Measurements from ENCODE around the gene RAB35. TPM values are rescaled to one million over a fixed set of nuclear protein-coding genes. Genes with fewer than 3 reads are reported as not detected.

Gene RAB35
- total RNA-seq, 1 donor from 2014 or later: 16.1 TPM

GRCh38 chr12:120090206-120090605, 26.3 kb downstream of the RAB35 start:
- DNase-seq (ENCODE audit: low spot score): no peak
- no peak for ATAC-seq

DNA sequence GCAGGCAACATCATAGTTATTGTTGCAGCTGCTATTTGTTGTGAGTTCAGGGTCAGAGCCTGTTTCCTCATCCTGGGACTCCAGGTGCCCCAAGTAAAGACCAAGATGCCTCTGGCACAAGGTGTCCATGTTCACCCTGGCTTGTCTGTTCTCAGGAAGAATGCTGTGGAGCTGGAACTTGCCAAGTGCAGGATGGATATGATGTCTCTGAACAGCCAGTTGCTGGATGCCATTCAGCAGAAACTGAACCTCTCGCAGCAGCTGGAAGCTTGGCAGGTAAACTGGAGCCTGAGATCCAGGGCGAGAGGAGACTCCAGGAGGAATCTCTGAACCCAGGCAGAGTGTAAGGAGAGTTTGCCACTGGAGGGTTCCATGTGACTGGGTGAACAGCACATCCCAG, 26.8 kb downstream of the RAB35 start:
- DNase-seq (ENCODE audit: low spot score): no peak
- ATAC-seq: no peak

- DNase-seq (ENCODE audit: low spot score) (no peak), ATAC-seq (no peak)
Measured at GRCh38 chr12:120089105-120089504, 27.4 kb downstream of the RAB35 start.

DNA sequence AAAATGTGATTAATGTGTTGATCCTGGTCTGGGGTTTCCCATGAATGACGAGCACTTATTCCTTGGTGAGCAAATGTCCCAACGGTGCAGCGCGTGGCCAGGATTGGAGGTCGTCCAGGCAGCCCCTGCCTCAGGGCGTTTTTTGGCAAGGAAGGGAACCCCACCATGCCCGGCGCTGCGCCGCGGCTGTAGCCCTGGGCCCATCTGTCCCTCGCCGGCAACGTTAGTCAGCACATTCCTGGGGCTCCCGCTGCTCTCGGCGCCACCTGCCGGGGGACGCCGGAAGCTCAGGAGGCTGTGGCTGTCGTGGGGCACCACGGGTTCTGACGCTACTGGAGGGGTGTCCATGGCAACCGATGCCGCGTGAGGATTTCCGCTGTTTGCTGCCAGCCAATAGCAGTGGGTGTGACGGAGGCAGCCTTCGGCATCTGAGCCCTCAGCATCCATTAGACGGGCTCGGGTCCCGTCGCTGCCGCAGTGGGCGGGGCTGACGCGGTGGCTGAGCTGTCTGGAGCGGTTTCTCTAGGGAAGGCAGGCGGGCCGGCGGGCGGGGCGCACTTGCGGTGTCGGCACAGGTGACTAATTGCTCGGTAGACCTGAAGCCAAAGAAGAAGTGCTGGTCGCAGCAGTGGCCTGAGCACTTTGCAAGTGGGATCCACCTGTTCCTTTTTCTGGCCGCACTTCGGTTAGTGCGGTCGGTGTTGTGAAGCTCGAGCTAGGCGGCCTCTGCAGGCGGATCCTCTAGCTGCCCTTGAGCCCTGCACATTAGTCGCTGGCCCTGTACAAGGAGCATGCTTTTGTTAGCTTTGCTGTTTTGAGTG, 29.5 kb downstream of the RAB35 start:
- peak; percentile 95 for ATAC-seq

DNA sequence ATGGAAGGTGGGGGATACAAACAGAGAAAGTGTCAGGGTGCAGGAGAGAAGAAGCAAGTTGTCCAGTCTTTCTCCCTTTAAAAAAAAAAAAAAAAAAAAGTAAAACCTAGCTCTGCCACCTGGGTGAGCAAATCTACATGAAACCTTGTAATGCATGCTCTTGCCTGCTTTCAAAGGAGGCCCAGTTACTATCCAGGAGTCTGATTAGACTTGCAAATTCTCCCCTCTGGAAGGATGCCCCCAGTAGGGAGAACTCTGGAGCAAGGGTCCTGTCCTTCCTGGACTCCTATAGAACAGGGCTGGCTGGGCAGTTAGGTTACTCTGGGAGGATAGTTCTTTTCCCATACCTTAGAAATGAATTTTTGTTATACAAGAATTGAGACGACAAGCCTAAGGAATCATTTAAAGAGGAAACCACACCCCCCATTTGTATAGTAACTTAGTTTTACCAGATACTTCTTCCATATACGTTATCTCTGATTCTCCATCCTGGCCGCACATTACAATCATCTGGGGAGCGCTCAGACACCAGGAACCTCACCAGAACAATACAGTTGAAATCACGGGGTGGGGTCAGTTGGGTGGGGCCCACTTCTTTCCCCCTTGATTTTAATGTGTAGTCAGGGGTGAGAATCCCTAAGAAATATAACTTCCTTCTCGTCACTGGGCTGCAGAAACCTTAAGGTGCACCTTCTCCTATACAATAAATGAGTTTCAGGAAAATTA, 30.5 kb downstream of the RAB35 start:
- DNase-seq (ENCODE audit: low spot score): no peak
- ATAC-seq: no peak

More for the DNA sequence above, 29.5 kb downstream of the RAB35 start:
- DNase-seq (ENCODE audit: low spot score): peak; percentile 100

DNA sequence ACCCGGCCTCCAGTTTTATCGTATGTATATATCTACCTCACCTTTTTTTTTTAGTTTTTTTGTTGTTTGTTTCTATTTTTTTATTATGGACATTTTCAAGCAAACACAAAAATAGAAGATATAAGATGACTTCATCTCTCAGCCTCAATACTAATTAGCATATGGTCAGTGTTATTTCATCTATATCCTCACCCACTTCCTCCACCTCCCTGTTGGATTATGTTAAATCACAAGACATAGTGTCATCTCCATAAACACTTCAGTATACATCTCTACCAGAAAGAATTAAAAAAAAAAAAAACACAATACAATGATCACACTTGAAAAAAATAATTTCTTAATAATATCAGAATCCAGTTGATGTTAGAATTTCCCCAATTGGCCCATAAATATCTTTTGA, 34.9 kb downstream of the RAB35 start:
- DNase-seq (ENCODE audit: low spot score): no peak
- no peak for ATAC-seq

DNA sequence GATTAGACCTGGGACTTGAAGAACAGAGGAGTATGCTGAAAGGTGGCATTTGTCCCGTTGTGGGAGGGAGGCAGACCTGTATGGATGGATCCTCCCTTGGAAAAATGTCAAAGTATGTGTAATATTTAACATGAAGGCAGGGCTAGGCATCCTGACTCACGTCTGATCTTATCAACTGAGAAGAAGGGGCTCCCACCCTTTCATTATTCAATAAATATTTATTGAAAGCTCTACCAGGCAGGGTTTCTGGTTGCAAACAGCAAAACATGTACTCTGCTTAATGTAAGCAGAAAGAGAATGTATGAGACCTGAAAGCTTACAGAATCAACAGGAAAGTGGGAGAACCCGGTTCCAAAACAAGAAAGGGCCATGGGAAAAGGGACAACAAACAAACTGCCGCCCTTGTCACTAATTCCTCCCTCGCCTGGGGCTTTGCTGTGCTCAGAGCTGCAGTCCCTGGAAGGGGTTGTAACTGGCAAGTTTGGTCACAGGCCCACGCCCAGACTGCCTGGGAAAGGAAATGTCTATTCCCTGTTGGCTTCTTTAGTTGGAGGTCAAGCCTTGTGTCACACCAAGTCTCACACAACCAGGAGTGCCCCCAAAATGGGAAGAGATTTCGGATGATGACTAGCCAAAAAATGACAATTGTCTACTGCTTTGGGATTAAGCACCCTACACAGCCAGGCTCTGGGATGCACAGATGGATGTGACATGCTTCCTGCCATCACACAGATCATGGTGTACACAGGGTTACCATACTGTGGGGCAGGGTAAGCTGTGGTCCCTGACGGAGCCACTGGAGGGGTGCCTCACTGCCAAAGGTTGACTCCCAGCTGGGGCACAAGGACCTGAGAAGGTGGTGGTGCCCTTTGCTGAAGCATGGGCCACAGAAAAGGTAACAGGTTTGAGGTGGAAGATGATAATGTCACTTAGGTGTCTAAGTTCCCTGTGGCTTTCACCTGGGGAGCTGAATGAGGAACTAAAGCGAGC, 36.8 kb downstream of the RAB35 start:
- no peak for ATAC-seq
- DNase-seq (ENCODE audit: low spot score): no peak

DNA sequence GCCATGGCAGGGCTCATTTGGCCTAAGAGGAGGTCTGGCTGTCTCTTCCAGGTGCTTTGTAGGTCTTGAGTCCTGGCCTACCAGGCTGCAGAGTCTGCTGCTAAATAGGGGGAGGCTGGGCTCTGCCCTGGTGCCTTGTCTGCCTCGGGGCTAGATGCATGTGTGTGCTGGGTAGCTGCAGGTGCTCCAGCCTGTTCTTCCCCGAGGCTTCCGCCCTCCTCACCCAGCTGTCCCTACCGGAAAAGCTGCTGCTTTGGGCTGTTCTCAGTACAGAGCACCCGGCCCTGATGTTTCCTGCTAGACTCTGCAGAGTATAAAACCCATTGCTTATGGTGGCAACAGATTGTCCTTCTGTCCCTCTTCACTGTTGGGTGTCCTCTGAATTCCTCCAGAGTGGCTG, 37.7 kb downstream of the RAB35 start:
- DNase-seq (ENCODE audit: low spot score) (no peak), ATAC-seq (no peak)

GRCh38 chr12:120077260-120077659, 39.3 kb downstream of the RAB35 start:
- no peak for ATAC-seq
- DNase-seq (ENCODE audit: low spot score): no peak

- DNase-seq (ENCODE audit: low spot score): no peak
- no peak for ATAC-seq
Measured at GRCh38 chr12:120076651-120077050, 39.9 kb downstream of the RAB35 start.

GRCh38 chr12:120075034-120075616, 41.4 kb downstream of the RAB35 start:
- ATAC-seq (no peak), DNase-seq (ENCODE audit: low spot score) (no peak)

DNA sequence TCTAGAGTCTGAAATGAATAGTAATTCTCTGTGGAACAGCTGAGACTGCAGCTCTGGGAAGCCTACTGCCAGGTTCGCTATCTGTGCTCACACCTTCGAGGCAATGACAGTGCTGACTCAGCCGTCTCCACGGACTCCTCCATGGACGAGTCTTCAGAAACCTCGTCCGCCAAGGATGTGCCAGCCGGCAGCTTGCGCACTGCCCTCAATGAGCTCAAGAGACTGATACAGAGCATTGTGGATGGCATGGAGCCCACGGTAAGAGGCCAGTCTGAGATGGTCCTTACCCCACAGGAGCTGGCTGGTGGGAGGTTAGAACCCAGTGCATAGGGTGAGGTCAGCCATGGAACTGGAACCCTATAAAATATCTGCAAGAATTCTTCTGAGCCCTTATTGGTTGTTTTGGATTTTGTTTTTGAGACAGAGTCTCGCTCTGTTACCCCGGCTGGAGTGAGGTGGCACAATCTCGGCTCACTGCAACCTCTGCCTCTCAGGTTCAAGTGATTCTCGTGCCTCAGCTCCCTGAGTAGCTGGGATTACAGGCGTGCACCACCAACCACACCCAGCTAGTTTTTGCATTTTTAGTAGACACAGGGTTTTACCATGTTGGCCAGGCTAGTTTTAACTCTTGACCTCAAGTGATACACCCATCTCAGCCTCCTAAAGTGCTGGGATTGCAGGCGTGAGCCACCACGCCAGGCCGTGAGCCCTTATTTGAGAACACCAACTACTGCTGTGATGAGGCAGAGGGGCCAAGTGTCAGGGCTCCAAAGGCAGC, 43.9 kb downstream of the RAB35 start:
- no peak for ATAC-seq
- DNase-seq (ENCODE audit: low spot score): no peak

GRCh38 chr12:120071493-120072020, 45.0 kb downstream of the RAB35 start:
- ATAC-seq: no peak
- no peak for DNase-seq (ENCODE audit: low spot score)

DNA sequence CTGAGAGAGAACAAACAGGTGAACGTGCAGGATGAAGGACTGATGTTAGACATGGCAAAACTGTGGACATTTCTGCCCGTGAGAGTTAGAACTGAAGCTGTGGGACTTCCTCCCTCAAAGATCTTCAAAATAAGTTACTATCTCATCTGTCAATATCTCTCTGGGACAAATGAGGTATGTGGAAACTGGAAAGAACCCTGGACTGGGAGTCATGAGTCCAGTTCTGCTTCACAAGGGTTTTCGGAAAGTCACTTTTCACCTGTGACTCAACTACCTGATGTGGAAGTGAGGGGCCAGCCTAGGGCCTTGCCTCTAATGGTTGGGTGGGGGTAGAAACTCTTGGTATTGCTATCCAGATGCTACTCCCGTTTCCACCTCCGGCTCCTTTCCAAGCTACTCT, 47.3 kb downstream of the RAB35 start:
- DNase-seq (ENCODE audit: low spot score) (no peak), ATAC-seq (peak; percentile 41)

DNA sequence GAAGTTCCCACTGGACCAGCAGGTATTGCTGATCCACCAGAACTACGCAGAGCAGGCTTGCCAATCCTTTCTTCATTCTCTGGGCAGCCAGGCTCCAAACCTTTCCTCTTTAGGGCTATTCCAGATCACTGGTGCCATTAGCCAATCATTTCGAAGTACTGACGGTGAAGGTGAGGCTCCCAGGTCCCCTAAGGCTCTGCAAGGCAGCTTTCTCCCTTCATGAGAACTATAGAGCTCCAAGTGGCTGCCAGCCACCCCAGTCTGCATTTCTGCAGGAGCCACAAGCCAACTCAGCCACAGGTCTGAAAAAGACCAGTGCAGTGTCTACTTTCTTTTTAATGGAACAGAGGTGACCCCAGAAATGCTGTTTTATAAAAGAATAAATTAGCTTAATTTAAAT, 48.7 kb downstream of the RAB35 start:
- DNase-seq (ENCODE audit: low spot score): no peak

GRCh38 chr12:120067084-120067869, 49.3 kb downstream of the RAB35 start:
- DNase-seq (ENCODE audit: low spot score) (no peak), ATAC-seq (no peak)

More for the DNA sequence above, 48.7 kb downstream of the RAB35 start:
- ATAC-seq: no peak

DNA sequence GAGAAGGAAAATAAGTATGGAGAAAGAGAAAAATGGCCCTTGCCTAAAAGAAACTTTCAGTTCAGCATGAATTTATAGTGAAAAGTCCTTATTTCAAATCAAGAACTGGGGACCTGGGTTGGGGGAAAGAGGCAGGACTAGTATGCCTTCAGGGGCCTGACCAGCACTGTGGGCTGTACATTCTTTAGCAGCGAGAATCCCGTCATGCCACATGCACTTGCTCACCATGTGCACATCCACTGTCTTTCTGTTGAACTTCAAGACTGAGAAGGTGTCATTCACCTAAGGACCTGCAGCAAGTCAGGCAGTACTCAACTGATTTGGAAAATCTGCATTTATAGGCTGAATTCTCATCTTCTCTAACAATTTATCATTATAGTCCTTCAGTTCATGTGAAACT, 50.2 kb downstream of the RAB35 start:
- no peak for DNase-seq (ENCODE audit: low spot score)
- no peak for ATAC-seq

- peak; percentile 80 for ATAC-seq
Measured at GRCh38 chr12:120065472-120065871, 51.1 kb downstream of the RAB35 start.

More at GRCh38 chr12:120065472-120065871, 51.1 kb downstream of the RAB35 start:
- DNase-seq (ENCODE audit: low spot score): peak; percentile 86
